Effector memory CD4-positive, alpha-beta T cell (primary cell): ENCODE results near the gene GAS7.
"Not testable (repeated sequence)": the region's sequence is repeated elsewhere in the genome, so short reads cannot be mapped to it uniquely, and the experiment has no call there.

ENCODE experiments used
- DNase-seq, 3 donors: peaks; one replicate each; pipeline ENCODE4 v3.0.0-alpha.2; 2020
- H3K27ac ChIP-seq: 2 replicates; pipeline ENCODE4 v1.7.0; 2013; ENCODE audit warnings: mild to moderate bottlenecking, low read length, moderate library complexity; ENCODE audit not compliant: insufficient read depth, poor library complexity, severe bottlenecking
- H3K27me3 ChIP-seq: replicated peaks from 2 replicates; pipeline ENCODE4 v1.7.0; 2013; ENCODE audit warnings: mild to moderate bottlenecking, low read length; ENCODE audit not compliant: insufficient read depth, control insufficient read depth, poor library complexity, severe bottlenecking
- H3K36me3 ChIP-seq: 2 replicates; pipeline ENCODE4 v1.7.0; 2013; ENCODE audit warnings: mild to moderate bottlenecking, low read length, moderate library complexity; ENCODE audit not compliant: control insufficient read depth, insufficient read depth
- H3K4me1 ChIP-seq: 2 replicates; pipeline ENCODE4 v1.7.0; 2013; ENCODE audit warnings: low read length, mild to moderate bottlenecking; ENCODE audit not compliant: control insufficient read depth, insufficient read depth, poor library complexity, severe bottlenecking
- H3K4me3 ChIP-seq: 2 replicates; pipeline ENCODE4 v1.7.0; 2013; ENCODE audit warnings: low read length, low read depth, mild to moderate bottlenecking; ENCODE audit not compliant: insufficient read depth, poor library complexity, severe bottlenecking
- H3K9me3 ChIP-seq: 2 replicates; pipeline ENCODE4 v1.7.0; 2013; ENCODE audit warnings: mild to moderate bottlenecking, low read length, moderate library complexity; ENCODE audit not compliant: control insufficient read depth

GAS7 gene

DNA sequence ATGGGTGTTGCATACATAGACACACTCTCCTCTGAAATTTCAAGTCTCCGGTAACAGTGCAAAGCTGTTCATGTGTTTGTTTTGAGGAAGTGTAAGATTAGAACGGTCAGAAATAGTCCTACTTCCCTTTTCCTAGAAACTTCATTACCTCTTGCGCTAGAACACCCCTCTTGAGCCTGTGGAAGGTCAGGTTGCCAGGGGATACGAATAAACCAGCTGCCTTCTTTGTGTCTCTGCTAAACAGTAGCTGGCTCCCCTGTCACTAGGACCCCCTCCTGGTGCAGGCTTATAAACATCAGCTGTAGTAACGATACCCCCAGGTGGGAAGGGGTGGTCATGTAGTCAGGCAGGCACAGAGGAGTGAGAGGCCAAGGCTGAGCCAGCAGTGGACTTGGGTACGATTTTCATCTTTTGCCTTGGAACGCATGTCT lies 179.9 kb downstream of the GAS7 start:
- no peaks in the 10 kb centered on the region for H3K36me3 ChIP-seq
- no peak overlapping the region for H3K27ac ChIP-seq
- H3K4me1 ChIP-seq: no peaks in the 10 kb centered on the region
- H3K27me3 ChIP-seq: no peaks in the 10 kb centered on the region
- H3K4me3 ChIP-seq: no peak overlapping the region
- no peaks in the 10 kb centered on the region for H3K9me3 ChIP-seq
- DNase-seq: no peak

DNA sequence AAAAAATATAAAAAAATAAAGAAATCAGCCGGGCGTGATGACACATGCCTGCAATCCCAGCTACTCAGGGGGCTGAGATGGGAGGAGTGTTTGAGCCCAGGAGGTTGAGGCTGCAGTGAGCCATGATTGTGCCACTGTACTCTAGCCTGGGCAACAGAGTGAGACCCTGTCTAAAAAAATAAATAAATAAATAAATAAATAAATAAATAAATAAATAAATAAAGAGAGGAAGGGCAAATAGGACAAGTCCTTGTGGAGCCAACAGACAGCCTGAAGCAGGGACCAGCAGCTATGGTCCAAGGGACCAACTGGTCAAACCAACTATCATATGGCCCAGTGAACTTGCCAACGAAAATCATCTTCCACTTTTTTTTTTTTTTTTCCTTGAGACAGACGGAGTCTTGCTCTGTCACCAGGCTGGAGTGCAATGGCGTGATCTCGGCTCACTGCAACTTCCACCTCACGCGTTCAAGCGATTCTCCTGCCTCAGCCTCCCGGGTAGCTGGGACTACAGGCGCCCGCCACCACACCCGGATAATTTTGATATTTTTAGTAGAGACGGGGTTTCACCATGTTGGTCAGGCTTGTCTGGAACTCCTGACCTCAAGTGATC lies 181.3 kb downstream of the GAS7 start:
- DNase-seq: not testable (repeated sequence)

DNA sequence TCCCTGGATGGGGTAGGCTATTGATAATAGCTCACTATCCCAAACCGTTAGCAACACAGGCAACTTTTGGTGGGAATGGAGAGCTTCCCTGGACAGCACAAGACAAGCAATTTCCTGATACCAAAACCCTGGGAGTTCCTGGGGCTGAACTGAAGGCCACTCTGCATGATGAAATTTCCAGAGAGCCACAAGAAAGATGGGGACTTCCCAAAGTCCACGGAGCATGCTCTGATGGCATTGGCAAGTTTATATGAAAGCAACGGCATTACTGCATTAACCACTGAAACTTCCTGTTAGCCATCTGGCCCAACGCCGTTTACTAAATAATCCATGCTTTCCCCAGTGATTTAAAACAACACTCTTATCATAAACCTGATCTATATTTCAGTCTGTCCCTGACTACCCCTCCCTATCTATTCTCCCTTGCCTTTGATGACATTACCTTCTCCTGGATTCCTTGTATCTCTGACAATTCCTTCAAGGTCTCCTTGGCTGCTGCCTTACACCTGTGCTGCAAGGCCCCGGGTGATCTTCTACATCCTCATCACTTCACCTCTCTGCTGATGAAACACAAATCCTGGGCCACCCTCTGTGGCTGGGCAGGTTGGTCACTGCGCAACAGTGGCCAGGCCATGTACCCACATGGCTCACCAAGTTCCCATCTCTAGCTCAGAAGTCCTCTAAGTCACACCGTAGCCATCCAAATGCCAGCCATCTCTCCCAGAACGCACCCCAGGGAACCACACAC lies 184.9 kb downstream of the GAS7 start:
- Histone ChIP-seq H3K4me3 (no peak overlapping the region), H3K36me3 (no peaks in the 10 kb centered on the region), H3K4me1 (no peaks in the 10 kb centered on the region), H3K27me3 (no peaks in the 10 kb centered on the region), H3K9me3 (no peaks in the 10 kb centered on the region), H3K27ac (no peak overlapping the region)
- DNase-seq: no peak

More for the DNA sequence above, 181.3 kb downstream of the GAS7 start:
- not testable (repeated sequence) for H3K4me3 ChIP-seq, H3K4me1 ChIP-seq, H3K27me3 ChIP-seq, H3K36me3 ChIP-seq, H3K9me3 ChIP-seq, H3K27ac ChIP-seq

DNA sequence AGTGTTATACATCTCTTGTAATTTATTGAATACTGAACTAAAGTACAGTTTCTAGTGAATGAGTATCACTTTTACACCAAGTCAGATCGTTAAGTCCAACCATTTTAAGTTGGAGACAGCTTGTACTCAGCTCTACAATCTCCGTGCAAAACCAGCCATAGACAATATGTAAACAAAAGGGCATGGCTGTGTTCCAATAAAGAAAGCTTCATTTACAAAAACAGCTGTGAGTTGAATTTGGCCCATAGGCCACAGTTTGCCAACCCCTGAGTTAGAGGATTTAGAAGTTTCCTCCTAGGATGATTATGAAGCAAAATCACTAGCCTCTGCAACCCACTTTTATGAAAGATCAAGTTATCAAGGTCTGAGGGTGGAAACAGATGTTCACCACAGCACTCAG lies 187.7 kb downstream of the GAS7 start:
- Histone ChIP-seq H3K27me3 (no peaks in the 10 kb centered on the region), H3K4me1 (no peaks in the 10 kb centered on the region), H3K27ac (no peak overlapping the region), H3K4me3 (no peak overlapping the region), H3K36me3 (no peaks in the 10 kb centered on the region), H3K9me3 (no peaks in the 10 kb centered on the region)
- DNase-seq: no peak

DNA sequence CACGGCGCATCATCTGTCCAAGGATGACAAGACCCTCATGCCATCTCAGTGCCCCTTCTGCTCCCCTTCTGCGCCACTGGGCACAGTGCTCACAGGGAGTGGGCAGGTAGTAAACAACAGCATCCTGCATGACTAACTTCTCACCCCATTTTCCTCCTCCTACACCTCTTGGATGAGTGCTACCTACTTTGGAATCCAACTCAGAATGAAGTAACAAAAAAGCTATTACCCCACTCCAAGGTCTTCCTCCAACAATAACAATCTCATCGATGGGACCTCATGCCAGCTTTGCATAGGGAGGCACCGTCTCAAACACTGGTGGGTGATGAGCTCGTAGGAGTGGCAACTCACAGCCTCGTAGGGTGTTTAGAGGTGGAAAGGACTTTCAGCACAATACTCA lies 194.7 kb downstream of the GAS7 start:
- H3K4me1 ChIP-seq: no peaks in the 10 kb centered on the region
- no peak overlapping the region for H3K4me3 ChIP-seq
- H3K36me3 ChIP-seq: no peaks in the 10 kb centered on the region
- no peak for DNase-seq
- no peaks in the 10 kb centered on the region for H3K9me3 ChIP-seq
- H3K27me3 ChIP-seq: no peaks in the 10 kb centered on the region
- no peak overlapping the region for H3K27ac ChIP-seq

DNA sequence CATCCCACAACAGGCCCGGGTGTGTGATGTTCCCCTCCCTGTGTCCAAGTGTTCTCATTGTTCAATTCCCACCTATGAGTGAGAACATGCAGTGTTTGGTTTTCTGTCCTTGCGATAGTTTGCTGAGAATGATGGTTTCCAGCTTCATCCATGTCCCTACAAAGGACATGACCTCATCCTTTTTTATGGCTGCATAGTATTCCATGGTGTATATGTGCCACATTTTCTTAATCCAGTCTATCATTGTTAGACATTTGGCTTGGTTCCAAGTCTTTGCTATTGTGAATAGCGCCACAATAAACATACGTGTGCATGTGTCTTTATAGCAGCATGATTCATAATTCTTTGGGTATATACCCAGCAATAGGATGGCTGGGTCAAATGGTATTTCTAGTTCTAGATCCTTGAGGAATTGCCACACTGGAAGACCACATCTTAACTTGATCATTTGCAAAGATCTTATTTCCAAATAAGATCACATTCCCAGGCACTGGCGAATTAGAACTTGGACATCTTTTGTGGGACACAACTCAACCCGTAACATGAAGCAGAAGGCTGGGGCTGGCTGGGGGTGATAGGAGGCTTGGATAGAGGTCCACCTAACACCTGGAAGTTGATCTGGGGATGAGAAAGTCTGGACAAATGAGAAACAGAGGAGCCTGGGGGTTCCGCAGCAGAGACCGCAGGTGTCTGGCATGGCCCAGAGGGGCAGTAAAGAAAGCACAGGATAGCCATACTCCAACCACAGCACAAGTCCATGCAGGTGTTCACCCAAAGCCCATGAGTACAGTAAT lies 195.6 kb downstream of the GAS7 start:
- DNase-seq, H3K27me3 ChIP-seq, H3K36me3 ChIP-seq, H3K9me3 ChIP-seq, H3K27ac ChIP-seq, H3K4me1 ChIP-seq, H3K4me3 ChIP-seq: not testable (repeated sequence)

DNA sequence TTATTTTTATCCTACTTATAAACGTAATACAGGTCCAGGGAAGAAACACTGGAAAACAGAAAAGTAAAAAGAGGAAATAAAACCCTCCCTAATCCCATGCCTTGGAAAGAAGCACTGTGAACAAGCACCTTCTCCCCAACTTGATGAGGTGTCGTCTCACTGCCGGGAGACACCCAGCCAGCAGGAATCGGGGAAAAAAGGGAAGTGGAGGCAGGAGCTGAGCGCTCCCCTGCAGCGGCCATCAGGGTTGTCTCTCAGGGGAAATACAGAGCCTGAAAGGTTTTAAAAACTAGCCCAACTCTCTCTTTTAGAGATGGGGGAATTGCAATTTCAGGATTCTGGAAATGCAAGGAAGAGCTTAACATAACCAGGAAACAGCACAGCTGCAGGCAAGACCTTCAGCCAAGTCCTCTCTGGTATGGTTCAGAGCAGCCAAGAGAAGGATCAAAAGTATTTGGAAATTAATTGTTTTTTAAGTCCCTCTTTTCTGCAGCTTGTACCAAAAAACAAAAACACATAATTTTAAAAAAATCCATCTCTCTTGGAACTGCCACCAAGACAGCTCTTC lies 197.0 kb downstream of the GAS7 start:
- no peaks in the 10 kb centered on the region for H3K36me3 ChIP-seq
- no peak for DNase-seq
- H3K9me3 ChIP-seq: no peaks in the 10 kb centered on the region
- H3K27me3 ChIP-seq: no peaks in the 10 kb centered on the region
- no peak overlapping the region for H3K27ac ChIP-seq
- no peaks in the 10 kb centered on the region for H3K4me1 ChIP-seq
- H3K4me3 ChIP-seq: no peak overlapping the region

DNA sequence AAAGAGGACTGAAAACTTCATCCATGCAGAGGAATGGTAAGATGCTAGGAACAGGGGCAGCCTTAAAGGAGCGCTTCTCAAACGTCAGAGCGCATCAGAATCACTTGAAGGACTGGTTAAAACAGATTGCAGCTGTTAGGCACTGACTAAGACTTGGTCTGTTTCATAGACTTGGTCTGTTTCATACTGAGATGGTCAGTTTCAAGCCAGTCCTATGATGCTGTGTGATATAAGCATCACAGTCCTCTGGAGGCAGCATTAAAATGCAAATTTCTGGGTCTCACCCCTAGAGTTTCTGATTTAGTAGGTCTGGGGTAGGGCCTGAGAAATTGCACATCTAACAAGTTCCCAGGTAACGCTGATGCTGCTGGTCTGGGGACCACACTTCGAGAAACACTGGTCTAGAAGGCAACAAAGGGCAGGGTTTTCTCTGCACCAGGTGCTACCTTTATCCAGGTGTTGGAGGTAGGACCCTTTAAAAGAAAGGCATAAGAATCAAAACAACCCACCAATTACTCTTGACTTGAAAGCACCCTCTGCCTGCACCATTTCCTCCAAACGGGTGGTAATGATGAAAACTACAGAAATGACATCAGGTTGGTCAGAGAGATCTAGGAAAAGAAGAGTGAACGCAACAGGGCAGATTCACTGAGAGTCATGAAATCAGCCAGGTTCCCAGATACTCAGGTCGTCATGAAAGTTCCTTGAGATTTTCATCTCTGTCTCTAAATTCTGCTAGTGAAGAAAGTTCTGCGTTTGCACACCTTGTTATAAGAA lies 198.3 kb downstream of the GAS7 start:
- no peak overlapping the region for H3K4me3 ChIP-seq
- H3K36me3 ChIP-seq: no peaks in the 10 kb centered on the region
- no peaks in the 10 kb centered on the region for H3K27me3 ChIP-seq
- no peak for DNase-seq
- no peak overlapping the region for H3K27ac ChIP-seq
- H3K4me1 ChIP-seq: no peaks in the 10 kb centered on the region
- H3K9me3 ChIP-seq: no peaks in the 10 kb centered on the region

DNA sequence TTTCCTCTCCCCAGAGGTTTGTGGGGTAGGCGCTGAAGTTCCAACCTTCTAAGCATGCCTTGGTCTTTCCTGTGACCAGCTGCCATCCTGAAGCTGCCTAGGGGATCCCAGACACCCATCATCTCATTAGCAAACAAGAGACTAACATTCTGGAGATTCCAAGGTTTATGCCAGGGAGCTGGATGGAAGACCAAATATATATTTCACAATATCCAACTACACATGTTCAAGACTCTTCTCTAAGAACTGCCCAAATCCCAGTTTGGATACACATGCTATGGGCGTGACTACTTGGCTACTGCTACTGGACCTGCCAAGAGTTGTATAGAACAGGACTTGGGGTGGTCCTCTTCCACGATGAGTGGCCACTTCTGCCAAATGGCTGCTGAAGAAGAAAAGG lies 200.3 kb downstream of the GAS7 start:
- H3K27me3 ChIP-seq: no peaks in the 10 kb centered on the region
- DNase-seq: no peak
- no peaks in the 10 kb centered on the region for H3K9me3 ChIP-seq
- H3K27ac ChIP-seq: no peak overlapping the region
- no peaks in the 10 kb centered on the region for H3K36me3 ChIP-seq
- H3K4me1 ChIP-seq: no peaks in the 10 kb centered on the region
- H3K4me3 ChIP-seq: no peak overlapping the region
